NT2/D1 (cell line): ENCODE data around the gene LRRN4.

Experiments
- SUZ12 ChIP-seq: IDR thresholded peaks from 2 replicates; pipeline ENCODE4 v1.6.1; 2011; ENCODE audit not compliant: insufficient read length, insufficient read depth; ENCODE audit errors: extremely low read depth
- YY1 ChIP-seq: IDR thresholded peaks from 2 replicates; pipeline ENCODE4 v1.6.1; 2011; ENCODE audit not compliant: insufficient read length, insufficient read depth
- ZNF274 ChIP-seq: IDR thresholded peaks from 2 replicates; pipeline ENCODE4 v1.6.1; 2011; ENCODE audit warnings: mild to moderate bottlenecking, low read depth, low read length

DNA sequence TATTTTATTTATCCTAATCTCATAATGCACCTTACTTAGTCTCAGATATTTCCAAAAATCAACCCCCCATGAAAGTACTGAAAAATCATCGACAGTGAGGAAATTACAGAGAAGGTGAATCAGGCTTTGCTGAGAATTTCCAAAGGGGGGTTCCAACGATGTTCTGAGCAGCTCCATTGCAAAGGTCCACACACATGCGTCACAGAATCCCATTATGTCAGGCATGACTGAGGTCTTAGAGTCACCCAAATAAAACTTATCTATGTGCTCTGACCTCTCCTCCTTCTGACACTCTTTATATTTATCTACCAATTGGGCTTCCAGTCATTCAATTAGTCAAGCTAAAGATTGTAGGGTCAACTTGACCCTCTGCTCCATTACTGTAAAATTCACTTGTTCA, 12.7 kb upstream of the LRRN4 start:
- TF ChIP-seq YY1 (no peak), SUZ12 (no peak), ZNF274 (no peak)
